H1 (cell line): Measurements from ENCODE around the gene MYLK2. TPM values are rescaled to one million over a fixed set of nuclear protein-coding genes. Genes with fewer than 3 reads are reported as not detected.

Source experiments
- CTCF ChIA-PET: fragments of 300-600 bp; sonication (Branson Sonifier 250); formaldehyde crosslinking; loops from one replicate; lab custom pipeline; 2021; ENCODE audit not compliant: partially characterized antibody; lab: Charles Lee
- POLR2A ChIA-PET: fragments of 300-600 bp; sonication (Branson Sonifier 250); formaldehyde crosslinking; loops from one replicate; lab custom pipeline; 2021; ENCODE audit warnings: inconsistent platforms; ENCODE audit not compliant: partially characterized antibody; lab: Charles Lee
- DNase-seq, 2 experiments: peaks; one replicate each; pipeline versions ENCODE4 v3.0.0 to v3.0.0-alpha.2; 2010 to 2022; ENCODE audit warnings: low spot score in 2 of 2, low read depth in 1 of 2, mixed read lengths in 1 of 2
- FAIRE-seq: peaks from 2 replicates; lab custom pipeline; 2011; peaks lifted over from hg19 to GRCh38; lab: Jason Lieb, UNC
- H2AFZ ChIP-seq: 2 replicates; pipeline ENCODE4 v1.8.1; 2012; ENCODE audit warnings: low read length, inconsistent platforms
- H2AK5ac ChIP-seq: 2 replicates; pipeline ENCODE4 v1.6.1; 2013; ENCODE audit warnings: low read depth, low read length
- H2BK120ac ChIP-seq: replicated peaks from 2 replicates; pipeline ENCODE3; 2013; ENCODE audit warnings: low read depth, low read length, inconsistent platforms
- H2BK12ac ChIP-seq: 2 replicates; pipeline ENCODE4 v1.6.1; 2013; ENCODE audit warnings: low read depth, low read length
- H2BK15ac ChIP-seq: 2 replicates; pipeline ENCODE4 v1.6.1; 2013; ENCODE audit warnings: low read length
- H2BK20ac ChIP-seq: 2 replicates; pipeline ENCODE4 v1.6.1; 2013; ENCODE audit warnings: low read length
- H2BK5ac ChIP-seq: 2 replicates; pipeline ENCODE4 v1.6.1; 2013; ENCODE audit warnings: low read depth, low read length
- H3K14ac ChIP-seq: 2 replicates; pipeline ENCODE4 v1.6.1; 2013; ENCODE audit warnings: inconsistent platforms; ENCODE audit not compliant: insufficient read length
- H3K18ac ChIP-seq: 2 replicates; pipeline ENCODE4 v1.6.1; 2013; ENCODE audit warnings: low read length; ENCODE audit errors: extremely low read depth
- H3K23ac ChIP-seq: 2 replicates; pipeline ENCODE4 v1.6.1; 2013; ENCODE audit warnings: inconsistent platforms; ENCODE audit not compliant: insufficient read length
- H3K23me2 ChIP-seq: 2 replicates; pipeline ENCODE4 v1.6.1; 2013; ENCODE audit warnings: low read depth, low read length
- H3K27ac ChIP-seq: 2 replicates; pipeline ENCODE4 v1.6.1; 2011; ENCODE audit warnings: low read depth, low read length, inconsistent platforms
- H3K27me3 ChIP-seq, 4 experiments: replicated peaks in 1 of 4; 1 replicate in 1 of 4; 2 replicates in 3 of 4; pipeline versions ENCODE4 v1.6.1 to v1.8.1; 2011 to 2013; ENCODE audit warnings: low read length in 3 of 4, mild to moderate bottlenecking in 3 of 4, inconsistent platforms in 2 of 4, mixed read lengths in 2 of 4, moderate library complexity in 1 of 4; ENCODE audit not compliant: control insufficient read depth in 3 of 4, insufficient read depth in 3 of 4; ENCODE audit errors: extremely low read depth in 1 of 4
- H3K36me3 ChIP-seq, 4 experiments: 2 replicates each; pipeline versions ENCODE4 v1.6.1 to v1.8.1; 2011 to 2013; ENCODE audit warnings: mild to moderate bottlenecking in 4 of 4, low read length in 3 of 4, moderate library complexity in 2 of 4, control low read depth in 1 of 4, inconsistent platforms in 1 of 4; ENCODE audit not compliant: insufficient read depth in 4 of 4, control insufficient read depth in 2 of 4
- H3K4ac ChIP-seq: replicated peaks from 2 replicates; pipeline ENCODE3; 2013; ENCODE audit warnings: low read length, low read depth, mixed read lengths, inconsistent platforms; ENCODE audit not compliant: insufficient read length
- H3K4me1 ChIP-seq, 4 experiments: replicated peaks in 1 of 4; 1 replicate in 1 of 4; 2 replicates in 3 of 4; pipeline versions ENCODE4 v1.6.1 to v1.8.1; 2011 to 2013; ENCODE audit warnings: low read length in 3 of 4, inconsistent platforms in 2 of 4, mixed read lengths in 1 of 4; ENCODE audit not compliant: insufficient read depth in 4 of 4, control insufficient read depth in 3 of 4
- H3K4me2 ChIP-seq, 2 experiments: 2 replicates each; pipeline versions ENCODE4 v1.6.1 to v1.8.1; 2011 to 2013; ENCODE audit warnings: low read depth in 2 of 2, low read length in 2 of 2, control low read depth in 1 of 2, inconsistent platforms in 1 of 2, mild to moderate bottlenecking in 1 of 2; ENCODE audit not compliant: insufficient read depth in 1 of 2
- H3K4me3 ChIP-seq, 4 experiments: fragments of 200-600, 300-600 bp in 1 of 4; sonication (generic), shearing (Covaris generic), sonication (Bioruptor Twin) in 1 of 4; 2 replicates each; pipeline versions ENCODE4 v1.5.1 to v1.8.1; 2011 to 2016; ENCODE audit warnings: low read length in 4 of 4, low read depth in 3 of 4, control low read depth in 2 of 4, inconsistent platforms in 2 of 4, mild to moderate bottlenecking in 2 of 4, mixed read lengths in 1 of 4, moderate library complexity in 1 of 4; ENCODE audit not compliant: insufficient read depth in 2 of 4; ENCODE audit errors: extremely low read depth in 1 of 4
- H3K56ac ChIP-seq: replicated peaks from 2 replicates; pipeline ENCODE3; 2013; ENCODE audit warnings: low read depth, mild to moderate bottlenecking, mixed read lengths, low read length, inconsistent platforms; ENCODE audit not compliant: insufficient read length
- H3K79me1 ChIP-seq: 2 replicates; pipeline ENCODE4 v1.6.1; 2013; ENCODE audit warnings: low read depth, low read length, control low read depth
- H3K79me2 ChIP-seq, 2 experiments: 2 replicates each; pipeline versions ENCODE4 v1.6.1 to v1.8.1; 2012 to 2013; ENCODE audit warnings: low read length in 2 of 2, mild to moderate bottlenecking in 2 of 2, inconsistent platforms in 1 of 2; ENCODE audit not compliant: insufficient read depth in 2 of 2, control insufficient read depth in 1 of 2
- H3K9ac ChIP-seq, 4 experiments: replicated peaks in 1 of 4; 1 replicate in 1 of 4; 2 replicates in 3 of 4; pipeline versions ENCODE4 v1.6.1 to v1.8.1; 2011 to 2013; ENCODE audit warnings: low read depth in 3 of 4, low read length in 3 of 4, control low read depth in 2 of 4, mild to moderate bottlenecking in 2 of 4, moderate library complexity in 2 of 4, inconsistent platforms in 1 of 4; ENCODE audit errors: extremely low read depth in 1 of 4
- H3K9me3 ChIP-seq, 2 experiments: 2 replicates each; pipeline versions ENCODE4 v1.6.1 to v1.8.1; 2012 to 2013; ENCODE audit warnings: mild to moderate bottlenecking in 2 of 2, moderate library complexity in 2 of 2, control low read depth in 1 of 2, inconsistent platforms in 1 of 2, low read depth in 1 of 2, low read length in 1 of 2, mixed read lengths in 1 of 2; ENCODE audit not compliant: insufficient read depth in 2 of 2
- H4K20me1 ChIP-seq, 2 experiments: replicated peaks in 1 of 2; 2 replicates each; pipeline versions ENCODE3 to v1.8.1; 2011 to 2013; ENCODE audit warnings: inconsistent platforms in 2 of 2, low read length in 2 of 2, mild to moderate bottlenecking in 1 of 2; ENCODE audit not compliant: insufficient read depth in 2 of 2, control insufficient read depth in 1 of 2
- H4K5ac ChIP-seq: 2 replicates; pipeline ENCODE4 v1.6.1; 2013; ENCODE audit warnings: low read length, low read depth, mixed read lengths, inconsistent platforms; ENCODE audit not compliant: insufficient read length
- H4K8ac ChIP-seq: 2 replicates; pipeline ENCODE4 v1.8.0; 2013; ENCODE audit warnings: mild to moderate bottlenecking, moderate library complexity, low read length, inconsistent platforms; ENCODE audit not compliant: insufficient read depth; ENCODE audit errors: extremely low read depth
- H4K91ac ChIP-seq: replicated peaks from 2 replicates; pipeline ENCODE3; 2013; ENCODE audit warnings: low read length, mixed read lengths, inconsistent platforms; ENCODE audit not compliant: insufficient read length
- CEBPB ChIP-seq: IDR thresholded peaks from 2 replicates; pipeline ENCODE4 v1.6.1; 2012; ENCODE audit warnings: low read depth, low read length
- GABPA ChIP-seq: IDR thresholded peaks from 2 replicates; pipeline ENCODE4 v1.6.1; 2011; ENCODE audit warnings: mild to moderate bottlenecking, low read length, moderate library complexity, borderline replicate concordance; ENCODE audit not compliant: insufficient read depth
- KDM1A ChIP-seq: fragments of 200-600, 300-600 bp; sonication (generic); IDR thresholded peaks from 2 replicates; pipeline ENCODE4 v1.7.1; 2016; ENCODE audit warnings: mild to moderate bottlenecking, low read length, borderline replicate concordance
- SIX5 ChIP-seq: IDR thresholded peaks from 2 replicates; pipeline ENCODE4 v1.6.1; 2011; ENCODE audit warnings: mild to moderate bottlenecking, low read depth, low read length
- SP2 ChIP-seq: IDR thresholded peaks from 2 replicates; pipeline ENCODE4 v1.6.1; 2012; ENCODE audit warnings: mild to moderate bottlenecking, low read length, inconsistent platforms
- TCF12 ChIP-seq: IDR thresholded peaks from 2 replicates; pipeline ENCODE4 v1.6.1; 2011; ENCODE audit warnings: low read depth, mild to moderate bottlenecking, low read length
- TEAD4 ChIP-seq: IDR thresholded peaks from 2 replicates; pipeline ENCODE4 v1.6.1; 2012; ENCODE audit warnings: low read depth, low read length, inconsistent platforms, mixed read lengths
- USF2 ChIP-seq: IDR thresholded peaks from 2 replicates; pipeline ENCODE4 v1.6.1; 2011; ENCODE audit warnings: low read length, improper control_type of control experiment
- WGBS, 2 experiments: shearing (Covaris generic) in 1 of 2; methylation state at CpG; one replicate each; pipeline versions ENCODE4 v1.1.6 to v1.1.7; 2013 to 2015; ENCODE audit warnings: low lambda C conversion rate in 2 of 2, mixed read lengths in 2 of 2, inconsistent platforms in 1 of 2, low coverage in 1 of 2, missing lambda C conversion rate in 1 of 2; ENCODE audit not compliant: insufficient replicate concordance in 2 of 2, insufficient coverage in 1 of 2, insufficient read length in 1 of 2; ENCODE audit errors: extremely low coverage in 1 of 2, missing lambda C conversion rate in 1 of 2; 5-methylcytosine and 5-hydroxymethylcytosine counted together
- polyA plus RNA-seq, 7 experiments: library from polyadenylated mRNA; depleted of rRNA in 3 of 7; stranded (reverse) in 5 of 7; unstranded in 2 of 7; fragments of >200 nt in 5 of 7; fragments of 200-250 nt in 2 of 7; gene quantifications; 1 replicate in 5 of 7; 2 replicates in 1 of 7; 4 replicates in 1 of 7; pipeline versions ENCODE4 v1.2.1 to v1.2.3, GENCODE V29; 2011 to 2013; ENCODE audit warnings: missing spikeins in 2 of 7, mixed read lengths in 2 of 7
- total RNA-seq: library from RNA; stranded (reverse); fragmentation: NEBNext Ultra II Directional; extraction: Animal tissue kit (Norgen Biotek cat#: 25700); gene quantifications from 2 replicates; pipeline ENCODE4 v1.2.1, GENCODE V29; 2021

MYLK2 gene
- total and polyA plus RNA-seq, 2 of the 8 experiments (the other 6 are each of a cell fraction or from before 2014, with no cell fraction given), result 0.22 to 0.26 TPM

- Histone ChIP-seq H3K27ac (peak overlapping the region; percentile 7; the same call in 1 of the 2 replicates), H2AFZ (peak overlapping the region; percentile 38), H3K23me2 (no peaks in the 10 kb centered on the region), H3K9ac (no peak overlapping the region; a peak in 1 of 7 replicates), H2BK12ac (no peak overlapping the region), H3K4ac (no peak overlapping the region), H2AK5ac (no peak overlapping the region), H3K14ac (no peak overlapping the region), H4K5ac (no peak overlapping the region), H4K8ac (no peak overlapping the region), H3K79me1 (no peaks in the 10 kb centered on the region), H3K36me3 (no peaks in the 10 kb centered on the region), H3K9me3 (no peaks in the 10 kb centered on the region), H3K4me2 (peak overlapping the region in 1 of 2 experiments; percentile 0; a peak in 1 of 4 replicates), H3K23ac (no peak overlapping the region), H2BK120ac (no peak overlapping the region), H3K4me1 (peaks cover 4 to 10% (median 8%) of the 10 kb centered on the region in 4 experiments; a peak in 6 of 7 replicates), H3K4me3 (peak overlapping the region in 1 of 4 experiments; percentile 2; a peak in 1 of 8 replicates), H4K20me1 (no peaks in the 10 kb centered on the region), H2BK15ac (peak overlapping the region; percentile 9; the same call in 1 of the 2 replicates), H3K27me3 (no peaks in the 10 kb centered on the region), H2BK5ac (no peak overlapping the region; the same call in 1 of the 2 replicates), H3K18ac (no peak overlapping the region; the same call in 1 of the 2 replicates), H4K91ac (no peak overlapping the region), H3K79me2 (no peaks in the 10 kb centered on the region), H2BK20ac (no peak overlapping the region), H3K56ac (no peak overlapping the region)
- 82% methylated on average over 9 of the region's 9 CpGs; no CpG with 5 or more reads in 1 of the 2 experiments for WGBS, 2 experiments
- peak; percentile 32 for FAIRE-seq
- ChIA-PET CTCF (interaction anchor here (0.9 to 5.5 kb wide), 10 partner anchors 8 to 202 kb away, joined by 3 to 19 read pairs (median 4); no protein-coding TSS in a partner anchor), POLR2A (interaction anchor here (1.1 to 1.6 kb wide), 3 partner anchors 15 to 243 kb away, joined by 3 to 5 read pairs (median 3); no protein-coding TSS in a partner anchor)
- TF ChIP-seq USF2, result no peak
- TF ChIP-seq KDM1A, result no peak
- TF ChIP-seq GABPA, result no peak
- TF ChIP-seq TCF12, result no peak
- no peak for TF ChIP-seq SIX5
- TF ChIP-seq TEAD4, result 0 out of 2 replicates have a peak, but pooled peaks have one; percentile 14
- 0 out of 2 replicates have a peak, but pooled peaks have one; percentile 3 for TF ChIP-seq CEBPB
- TF ChIP-seq SP2, result no peak
- DNase-seq, result no peak
Measured at GRCh38 chr20:31815408-31816188, 3.6 kb upstream of the MYLK2 start.
